HG02623 (cell line): ENCODE results near the gene STRADB.
"Not testable (repeated sequence)": the region's sequence is repeated elsewhere in the genome, so short reads cannot be mapped to it uniquely, and the experiment has no call there.

Experiments used
- ATAC-seq: cut with Tn5 transposase; IDR thresholded peaks from one replicate; pipeline ENCODE4 v1.9.1; 2021; ENCODE audit warnings: moderate library complexity; ENCODE audit not compliant: unreplicated experiment

The STRADB gene

DNA sequence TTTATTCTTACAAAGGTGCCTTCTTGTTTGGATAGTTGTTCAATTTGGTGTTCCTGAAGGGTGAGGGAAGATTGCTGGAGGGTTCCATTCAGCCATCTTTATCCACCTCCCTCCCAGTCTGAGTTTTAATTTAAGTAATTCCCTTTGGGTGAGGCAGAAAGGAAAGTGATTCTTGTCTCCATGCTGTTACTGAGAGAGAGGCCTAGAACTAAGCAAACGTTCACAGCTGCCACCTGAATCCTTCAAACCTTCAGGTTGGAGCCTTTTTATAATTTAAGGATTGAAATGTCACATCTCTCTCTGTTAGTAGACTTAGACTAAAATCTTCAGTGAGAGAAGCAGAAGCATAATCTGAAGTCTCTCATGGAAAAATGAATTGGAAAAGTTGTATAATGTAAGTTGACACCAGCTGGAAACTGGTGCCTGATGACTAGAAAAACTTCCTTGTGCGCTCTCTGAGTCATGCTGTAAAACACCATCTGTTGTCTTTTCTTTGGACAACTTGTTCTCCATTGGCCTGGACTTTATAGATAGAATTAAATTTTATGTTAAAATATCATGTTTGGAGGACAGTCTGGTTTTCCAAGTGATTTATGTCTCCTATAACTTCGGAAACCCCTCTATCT lies 14.6 kb downstream of the STRADB start:
- ATAC-seq: no peak

GRCh38 chr2:201467666-201468065 lies 16.1 kb downstream of the STRADB start:
- no peak for ATAC-seq

DNA sequence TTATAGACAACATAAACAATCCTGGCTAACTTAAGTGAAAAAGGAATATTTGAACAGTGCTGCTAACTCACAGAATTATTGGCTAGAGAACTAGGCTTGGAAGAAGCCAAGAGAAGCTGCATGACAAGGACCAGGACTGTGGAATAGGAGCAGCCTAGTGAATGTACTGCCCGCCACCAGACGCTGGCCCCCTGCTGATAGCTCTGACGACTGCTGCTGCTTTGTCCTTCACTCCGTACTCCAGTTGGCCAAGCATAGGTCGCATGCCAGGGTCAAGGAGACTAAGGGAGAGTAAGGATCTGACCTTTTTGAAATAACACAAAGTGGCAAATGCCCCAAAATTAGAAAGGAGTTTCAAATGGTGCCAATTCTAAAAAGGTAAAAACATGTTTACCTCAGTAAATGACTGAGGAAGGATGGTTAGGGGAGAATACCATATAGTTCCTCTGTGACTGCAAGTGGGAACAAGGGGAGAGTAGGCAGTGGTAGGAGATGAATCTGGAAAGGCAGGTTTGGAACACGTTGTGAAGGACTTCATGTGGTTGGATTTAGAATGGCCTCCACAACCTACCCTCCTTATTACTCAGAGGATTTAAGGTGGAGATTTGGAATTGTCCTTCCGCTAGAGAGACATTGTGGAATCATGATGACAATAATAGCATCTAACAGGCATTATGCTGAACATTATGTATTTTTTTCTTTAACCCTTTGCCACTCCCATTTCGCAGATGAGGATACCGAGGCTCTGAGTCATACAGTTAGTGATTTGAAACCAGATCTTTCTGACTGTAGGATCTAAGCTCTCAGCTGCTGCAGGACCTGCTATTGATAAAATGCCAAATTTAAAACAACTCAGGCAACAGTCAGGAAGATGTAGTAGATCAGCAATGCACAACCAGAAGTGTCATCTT lies 19.5 kb downstream of the STRADB start:
- no peak for ATAC-seq

DNA sequence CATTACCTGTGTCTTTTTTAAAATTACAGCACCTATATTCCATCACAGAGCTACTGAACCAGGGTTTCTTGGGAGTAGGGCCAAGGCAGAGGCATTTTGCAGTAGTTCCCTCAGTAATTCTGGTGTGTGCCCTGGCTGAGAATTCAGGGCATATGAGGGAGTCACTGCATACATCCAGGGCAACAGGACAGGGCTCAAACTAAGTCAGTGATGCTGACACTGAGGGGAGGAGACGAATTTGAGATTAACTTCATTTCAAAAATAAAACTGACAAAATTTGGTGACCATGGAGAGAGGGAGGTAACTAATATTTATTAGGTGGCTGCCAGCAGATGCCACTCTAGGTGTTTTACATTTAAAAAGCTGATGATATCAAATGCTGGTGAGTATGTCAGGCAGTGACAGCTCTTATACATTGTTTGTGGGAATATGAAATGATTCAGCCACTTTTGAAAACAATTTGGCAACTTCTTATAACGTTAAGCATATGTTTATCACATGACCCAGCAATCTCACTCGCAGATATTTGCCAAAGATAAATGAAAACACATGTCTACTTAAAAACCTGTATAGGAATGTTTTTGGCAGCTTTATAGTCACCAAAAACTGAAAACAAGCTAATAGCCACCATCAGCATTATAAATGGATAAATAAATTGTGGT lies 20.3 kb downstream of the STRADB start:
- no peak for ATAC-seq

GRCh38 chr2:201472411-201472810 lies 20.9 kb downstream of the STRADB start:
- no peak for ATAC-seq

GRCh38 chr2:201482543-201482942 lies 31.0 kb downstream of the STRADB start:
- no peak for ATAC-seq

GRCh38 chr2:201483342-201483741 lies 31.8 kb downstream of the STRADB start:
- no peak for ATAC-seq

DNA sequence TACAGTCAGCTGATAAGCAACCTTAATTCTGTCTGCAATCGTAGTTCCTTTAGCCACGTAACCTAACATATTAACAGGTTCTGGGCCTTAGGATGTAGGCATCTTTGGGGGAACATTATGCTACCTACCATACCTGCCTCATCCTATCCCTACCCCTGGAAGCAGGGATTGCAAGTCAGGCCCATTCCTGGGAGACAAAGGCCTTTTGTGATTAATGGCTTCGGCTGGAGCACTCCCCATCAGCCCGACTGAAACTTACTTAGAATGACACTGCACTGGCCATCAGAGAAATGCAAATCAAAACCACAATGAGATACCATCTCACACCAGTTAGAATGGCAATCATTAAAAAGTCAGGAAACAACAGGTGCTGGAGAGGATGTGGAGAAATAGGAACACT lies 32.2 kb downstream of the STRADB start:
- not testable (repeated sequence) for ATAC-seq

DNA sequence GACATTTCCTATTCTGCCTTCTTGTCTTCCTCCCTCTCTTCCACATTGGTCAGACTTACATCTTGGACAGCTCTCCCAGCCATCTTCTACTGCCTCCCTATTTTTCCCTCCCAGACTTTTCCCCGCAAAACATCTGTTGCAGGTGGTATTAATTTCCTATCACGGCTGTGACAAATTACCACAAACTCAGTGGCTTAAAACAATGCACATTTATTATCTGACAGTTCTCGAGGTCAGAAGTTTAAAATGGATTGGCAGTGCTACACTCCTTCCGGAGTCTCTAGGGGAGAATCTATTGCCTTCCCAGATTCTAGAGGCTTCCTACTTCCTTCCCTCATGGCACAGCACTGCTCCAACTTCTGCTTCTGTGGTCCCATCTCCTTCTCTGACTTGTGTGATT lies 33.3 kb downstream of the STRADB start:
- ATAC-seq: no peak

DNA sequence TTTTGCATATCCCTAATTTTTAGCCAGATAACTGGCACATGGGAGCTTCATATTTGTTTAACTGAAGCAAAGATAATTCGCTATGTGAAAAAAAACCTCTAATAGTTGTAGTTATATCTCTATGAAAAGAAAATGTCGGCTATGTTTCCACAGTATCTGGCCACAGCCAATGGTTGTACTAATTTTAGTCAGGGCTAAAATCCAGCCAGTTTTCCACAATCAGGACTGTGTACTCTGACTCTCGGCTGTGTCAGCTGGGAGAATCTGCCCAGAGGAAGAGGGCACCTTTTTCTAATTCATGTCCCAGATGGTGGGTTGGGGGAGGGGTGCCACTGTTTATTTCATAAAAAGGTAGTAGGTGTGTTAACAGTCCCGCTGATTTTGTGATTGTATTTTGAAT lies 38.8 kb downstream of the STRADB start:
- no peak for ATAC-seq

DNA sequence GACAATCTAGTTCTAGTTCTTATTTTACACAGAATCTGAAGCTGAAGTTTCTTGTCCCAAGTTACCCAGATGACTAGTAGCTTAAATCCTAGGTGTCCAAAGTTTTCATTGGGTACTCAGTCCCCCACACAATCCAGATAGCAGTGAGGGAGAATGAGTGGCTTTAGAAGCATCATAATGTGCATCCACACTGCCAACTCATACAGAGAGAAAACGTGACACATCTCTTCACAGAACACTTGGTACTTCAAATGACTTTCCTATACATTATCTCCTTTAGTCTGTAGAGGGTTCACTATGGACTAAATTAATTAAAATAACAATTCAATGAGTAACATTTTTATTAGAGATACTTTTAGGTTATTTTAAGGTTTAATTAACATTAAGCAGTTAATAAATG lies 45.2 kb downstream of the STRADB start:
- no peak for ATAC-seq

DNA sequence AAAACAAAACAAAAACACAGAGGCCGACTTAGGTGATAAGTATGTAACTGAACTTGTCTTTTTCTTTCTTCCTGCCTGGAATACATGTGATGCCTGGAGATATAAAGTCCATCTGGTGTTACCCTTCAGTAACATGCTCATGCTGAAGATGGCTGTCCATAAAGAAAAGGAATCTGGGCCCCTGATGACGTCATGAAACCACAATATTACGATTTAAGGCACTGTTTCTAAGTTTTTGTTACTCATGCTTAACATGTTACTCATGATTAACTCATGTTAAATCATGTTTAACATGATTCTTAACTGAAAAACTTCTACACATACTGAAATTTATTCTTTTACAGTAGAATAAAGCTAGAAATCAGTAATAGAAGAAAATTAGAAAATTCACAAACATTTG lies 49.0 kb downstream of the STRADB start:
- no peak for ATAC-seq

DNA sequence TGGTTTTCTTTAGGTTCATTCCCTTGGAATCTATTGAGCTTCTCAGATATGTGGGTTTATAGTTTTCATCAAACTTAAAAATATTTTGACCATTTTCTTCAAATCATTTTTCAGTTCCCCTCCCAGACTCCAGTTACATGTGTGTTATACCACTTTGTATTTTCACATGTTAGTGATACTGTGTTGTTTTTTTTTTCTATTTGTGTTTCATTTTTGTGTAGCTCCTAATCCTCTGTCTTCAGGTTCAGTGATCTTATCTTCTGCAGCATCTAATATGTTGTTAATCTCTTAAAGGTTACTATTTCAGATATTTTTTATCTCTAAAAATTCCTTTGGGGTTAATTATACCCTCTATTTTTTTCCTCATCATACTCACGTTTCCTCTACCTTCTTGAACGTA lies 51.2 kb downstream of the STRADB start:
- ATAC-seq: no peak

DNA sequence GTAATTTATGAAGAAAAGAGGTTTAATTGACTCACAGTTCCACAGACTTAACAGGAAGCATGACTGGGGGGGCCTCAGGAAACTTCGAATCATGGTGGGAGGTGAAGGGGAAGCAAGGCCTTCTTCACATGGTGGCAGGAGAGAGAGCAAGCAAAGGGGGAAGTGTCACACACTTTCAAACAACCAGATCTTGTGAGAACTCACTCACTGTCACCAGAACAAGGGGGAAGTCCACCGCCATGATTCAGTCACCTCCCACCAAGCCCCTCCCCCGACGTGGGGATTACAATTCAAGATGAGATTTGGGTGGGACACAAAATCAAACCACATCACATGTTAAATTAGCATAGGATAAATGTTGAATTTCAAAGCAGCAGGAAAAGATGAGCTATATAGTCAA lies 56.2 kb downstream of the STRADB start:
- no peak for ATAC-seq

- no peak for ATAC-seq
Observed at GRCh38 chr2:201513271-201513670, 61.7 kb downstream of the STRADB start.

- no peak for ATAC-seq
Observed at GRCh38 chr2:201515573-201516246, 64.2 kb downstream of the STRADB start.

DNA sequence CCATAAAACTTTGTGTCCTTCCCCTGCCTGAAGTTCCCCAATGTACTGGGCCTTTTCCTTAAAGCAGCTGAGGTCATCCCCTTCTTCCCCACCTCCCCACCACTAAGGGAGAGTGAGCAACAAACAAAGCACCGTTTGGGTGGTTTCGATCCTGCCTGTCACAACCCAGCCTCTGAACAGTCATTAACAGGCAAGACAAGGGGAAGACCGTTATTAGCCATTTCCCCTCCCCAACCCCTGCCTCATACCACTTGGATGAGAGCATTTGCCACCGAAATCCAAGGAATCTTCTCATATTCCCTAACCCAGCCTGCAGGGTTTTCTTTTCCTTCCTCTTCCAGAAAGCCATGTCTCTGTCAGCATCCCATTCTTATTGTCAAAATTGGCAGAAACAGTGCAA lies 65.6 kb downstream of the STRADB start:
- no peak for ATAC-seq

DNA sequence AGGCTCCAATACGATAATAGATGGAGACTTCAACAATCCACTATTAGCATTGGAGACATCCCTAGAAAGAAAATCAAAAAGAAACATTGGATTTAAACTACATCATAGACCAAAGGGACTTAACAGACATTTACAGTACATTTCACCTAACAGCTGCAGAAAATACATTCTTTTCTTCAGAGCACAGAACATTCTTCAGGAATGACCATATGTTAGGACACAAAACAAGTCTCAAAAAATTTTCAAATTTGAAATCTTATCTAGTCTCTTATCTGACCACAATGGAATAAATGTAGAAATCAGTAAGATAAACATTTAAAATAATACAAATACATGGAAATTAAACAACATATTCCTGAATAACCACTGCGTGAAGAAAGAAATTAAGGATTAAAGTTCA lies 68.7 kb downstream of the STRADB start:
- ATAC-seq: no peak

DNA sequence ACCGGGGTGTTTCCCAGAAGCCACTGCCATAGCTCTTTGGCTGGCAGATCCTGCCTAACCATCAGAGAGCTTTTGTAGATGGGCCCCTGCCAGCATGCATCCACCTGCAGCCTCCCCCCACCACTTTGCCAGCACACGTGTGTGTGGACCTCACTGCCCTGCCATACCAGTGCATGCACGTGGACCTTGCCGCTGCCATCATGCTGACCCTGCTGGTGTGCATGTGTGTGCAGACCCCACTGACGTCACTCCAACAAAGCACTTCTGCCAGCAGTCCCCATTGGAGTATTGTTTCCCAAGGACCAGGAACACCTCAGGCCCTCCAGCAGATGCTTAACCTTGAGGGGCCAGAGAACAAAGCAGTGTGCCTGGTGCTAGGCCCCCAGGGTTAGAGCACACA lies 71.4 kb downstream of the STRADB start:
- no peak for ATAC-seq

- ATAC-seq: no peak
Observed at GRCh38 chr2:201523506-201523905, 72.0 kb downstream of the STRADB start.
